ENCODE results near the gene UNC93A.
"Not testable (repeated sequence)": the region's sequence is repeated elsewhere in the genome, so short reads cannot be mapped to it uniquely, and the experiment has no call there.

The UNC93A gene

GRCh38 chr6:167279766-167280446 lies 11.2 kb upstream of the UNC93A start:
- H3K27ac ChIP-seq (ENCODE audit: low read depth, low read length): no peak overlapping the region

GRCh38 chr6:167280466-167280865 lies 10.6 kb upstream of the UNC93A start:
- not testable (repeated sequence) for H3K27ac ChIP-seq (ENCODE audit: low read depth, low read length)

More at GRCh38 chr6:167279766-167280446, 11.2 kb upstream of the UNC93A start:
- Histone ChIP-seq H3K36me3 (ENCODE audit: control insufficient read depth, low read length) (no peaks in the 10 kb centered on the region), H3K4me1 (ENCODE audit: control insufficient read depth, low read length) (no peaks in the 10 kb centered on the region), H3K9me3 (ENCODE audit: control insufficient read depth, insufficient read depth, low read length) (no peaks in the 10 kb centered on the region), H3F3A (ENCODE audit: control insufficient read depth, insufficient read depth) (no peaks in the 10 kb centered on the region), H3K79me2 (ENCODE audit: control insufficient read depth, low read length) (no peaks in the 10 kb centered on the region), H3K4me3 (ENCODE audit: low read length) (no peak overlapping the region), H3K4me2 (ENCODE audit: low read length) (no peak overlapping the region), H3K27me3 (ENCODE audit: control insufficient read depth, low read length) (peaks cover 8% of the 10 kb centered on the region), H3K9me2 (replicated peaks; ENCODE audit: control insufficient read depth, low read length) (no peaks in the 10 kb centered on the region), H4K20me1 (ENCODE audit: control insufficient read depth, insufficient read depth, low read depth, low read length) (no peaks in the 10 kb centered on the region)
- TF ChIP-seq CTCF (IDR thresholded peaks at IDR 0.05; ENCODE audit: low read depth, low read length, poor library complexity, severe bottlenecking) (no peak), EZH2phosphoT487 (IDR thresholded peaks at IDR 0.05; ENCODE audit: borderline replicate concordance, low read length) (no peak)

GRCh38 chr6:167282165-167282564 lies 8.9 kb upstream of the UNC93A start:
- Histone ChIP-seq H3K79me2 (ENCODE audit: control insufficient read depth, low read length) (no peaks in the 10 kb centered on the region), H3K9me3 (ENCODE audit: control insufficient read depth, insufficient read depth, low read length) (no peaks in the 10 kb centered on the region), H3K4me1 (ENCODE audit: control insufficient read depth, low read length) (no peaks in the 10 kb centered on the region), H4K20me1 (ENCODE audit: control insufficient read depth, insufficient read depth, low read depth, low read length) (no peaks in the 10 kb centered on the region), H3K4me3 (ENCODE audit: low read length) (no peak overlapping the region), H3K27me3 (ENCODE audit: control insufficient read depth, low read length) (peaks cover 5% of the 10 kb centered on the region), H3K27ac (ENCODE audit: low read depth, low read length) (no peak overlapping the region), H3K36me3 (ENCODE audit: control insufficient read depth, low read length) (no peaks in the 10 kb centered on the region), H3K4me2 (ENCODE audit: low read length) (no peak overlapping the region), H3F3A (ENCODE audit: control insufficient read depth, insufficient read depth) (no peaks in the 10 kb centered on the region), H3K9me2 (replicated peaks; ENCODE audit: control insufficient read depth, low read length) (no peaks in the 10 kb centered on the region)
- TF ChIP-seq EZH2phosphoT487 (IDR thresholded peaks at IDR 0.05; ENCODE audit: borderline replicate concordance, low read length): no peak
- no peak for TF ChIP-seq CTCF (IDR thresholded peaks at IDR 0.05; ENCODE audit: low read depth, low read length, poor library complexity, severe bottlenecking)

More at GRCh38 chr6:167280466-167280865, 10.6 kb upstream of the UNC93A start:
- H3K9me2 ChIP-seq (replicated peaks; ENCODE audit: control insufficient read depth, low read length); H3K27me3 ChIP-seq (ENCODE audit: control insufficient read depth, low read length); H3K4me1 ChIP-seq (ENCODE audit: control insufficient read depth, low read length); H3K79me2 ChIP-seq (ENCODE audit: control insufficient read depth, low read length); H4K20me1 ChIP-seq (ENCODE audit: control insufficient read depth, insufficient read depth, low read depth, low read length); H3K36me3 ChIP-seq (ENCODE audit: control insufficient read depth, low read length); H3K4me3 ChIP-seq (ENCODE audit: low read length); H3K9me3 ChIP-seq (ENCODE audit: control insufficient read depth, insufficient read depth, low read length); H3F3A ChIP-seq (ENCODE audit: control insufficient read depth, insufficient read depth); H3K4me2 ChIP-seq (ENCODE audit: low read length): not testable (repeated sequence)

- H3K9me2 ChIP-seq (replicated peaks; ENCODE audit: control insufficient read depth, low read length); H4K20me1 ChIP-seq (ENCODE audit: control insufficient read depth, insufficient read depth, low read depth, low read length); H3K27me3 ChIP-seq (ENCODE audit: control insufficient read depth, low read length); H3K4me2 ChIP-seq (ENCODE audit: low read length); H3K36me3 ChIP-seq (ENCODE audit: control insufficient read depth, low read length); H3K9me3 ChIP-seq (ENCODE audit: control insufficient read depth, insufficient read depth, low read length); H3K79me2 ChIP-seq (ENCODE audit: control insufficient read depth, low read length); H3K27ac ChIP-seq (ENCODE audit: low read depth, low read length); H3F3A ChIP-seq (ENCODE audit: control insufficient read depth, insufficient read depth); H3K4me3 ChIP-seq (ENCODE audit: low read length); H3K4me1 ChIP-seq (ENCODE audit: control insufficient read depth, low read length): not testable (repeated sequence)
Measured at GRCh38 chr6:167284565-167284964, 6.5 kb upstream of the UNC93A start.
